B cell (primary cell): ENCODE data around the gene CNGA1. TPM values are rescaled to one million over a fixed set of nuclear protein-coding genes. Genes with fewer than 3 reads are reported as not detected.
"Not testable (repeated sequence)": the region's sequence is repeated elsewhere in the genome, so short reads cannot be mapped to it uniquely, and the experiment has no call there.

Experiments used
- ATAC-seq: fragments of 200-7000 bp; cut with Tn5 transposase; one replicate; pipeline ENCODE4 v1.10.0; 2021; ENCODE audit warnings: low read depth, mild to moderate bottlenecking, moderate number of reproducible peaks, moderate library complexity
- CTCF ChIA-PET: fragments of 350-600 bp; sonication (Branson Sonifier 250); formaldehyde crosslinking; loops from one replicate; lab custom pipeline; 2021; ENCODE audit warnings: antibody characterized with exemption, inconsistent platforms; lab: Charles Lee
- POLR2A ChIA-PET: fragments of 350-600 bp; sonication (Branson Sonifier 250); formaldehyde crosslinking; loops from one replicate; lab custom pipeline; 2021; ENCODE audit warnings: antibody characterized with exemption; lab: Charles Lee
- DNase-seq: peaks from one replicate; pipeline ENCODE4 v3.0.0; 2013
- H2AFZ ChIP-seq: 2 replicates; pipeline ENCODE4 v1.6.1; 2012; ENCODE audit warnings: mild to moderate bottlenecking, low read depth, low read length; ENCODE audit not compliant: insufficient read depth, poor library complexity, severe bottlenecking
- H3K27ac ChIP-seq, 2 donors: 1 replicate in 1 of 2; 2 replicates in 1 of 2; pipeline ENCODE4 v1.5.1; 2012 to 2013; ENCODE audit warnings: low read length in 2 of 2, mild to moderate bottlenecking in 2 of 2, moderate library complexity in 1 of 2
- H3K27me3 ChIP-seq, 4 experiments: fragments of 200-600 bp in 1 of 4; sonication (generic) in 1 of 4; replicated peaks in 1 of 4; 1 replicate in 2 of 4; 2 replicates in 2 of 4; pipeline versions ENCODE4 v1.6.1 to v1.7.0; 2013 to 2016; ENCODE audit warnings: low read length in 3 of 4, mild to moderate bottlenecking in 2 of 4, mixed read lengths in 1 of 4, moderate library complexity in 1 of 4; ENCODE audit not compliant: insufficient read depth in 4 of 4, control insufficient read depth in 3 of 4; ENCODE audit errors: control extremely low read depth in 1 of 4
- H3K36me3 ChIP-seq, 2 experiments: replicated peaks in 1 of 2; 1 replicate in 1 of 2; 2 replicates in 1 of 2; pipeline versions ENCODE4 v1.6.1 to v1.7.1; 2013; ENCODE audit warnings: low read length in 1 of 2; ENCODE audit not compliant: insufficient read depth in 2 of 2, control insufficient read depth in 1 of 2; ENCODE audit errors: control extremely low read depth in 1 of 2, extremely low read depth in 1 of 2
- H3K4me1 ChIP-seq, 2 donors: fragments of 200-600 bp in 1 of 2; sonication (generic) in 1 of 2; 1 replicate in 1 of 2; 2 replicates in 1 of 2; pipeline versions ENCODE4 v1.5.1 to v1.6.1; 2013 to 2017; ENCODE audit warnings: low read length in 2 of 2; ENCODE audit not compliant: control insufficient read depth in 2 of 2, insufficient read depth in 2 of 2
- H3K4me2 ChIP-seq: replicated peaks from 2 replicates; pipeline ENCODE3; 2012; ENCODE audit warnings: mild to moderate bottlenecking, low read depth, low read length; ENCODE audit not compliant: poor library complexity, severe bottlenecking
- H3K4me3 ChIP-seq, 5 experiments: fragments of 200-600 bp in 1 of 5; sonication (generic) in 1 of 5; 1 replicate in 3 of 5; 2 replicates in 2 of 5; pipeline versions ENCODE4 v1.5.1 to v1.7.0; 2011 to 2016; ENCODE audit warnings: low read length in 4 of 5, mild to moderate bottlenecking in 4 of 5, low read depth in 2 of 5, control low read depth in 1 of 5, moderate library complexity in 1 of 5; ENCODE audit not compliant: insufficient read depth in 1 of 5; ENCODE audit errors: control extremely low read depth in 1 of 5, extremely low read depth in 1 of 5
- H3K79me2 ChIP-seq: fragments of 200-600 bp; sonication (generic); one replicate; pipeline ENCODE4 v1.6.0; 2016; ENCODE audit warnings: low read length; ENCODE audit not compliant: control insufficient read depth, insufficient read depth
- H3K9ac ChIP-seq: fragments of 200-600 bp; sonication (generic); 2 replicates; pipeline ENCODE4 v1.6.1; 2017; ENCODE audit warnings: mild to moderate bottlenecking, low read length, moderate library complexity
- H3K9me3 ChIP-seq, 3 donors: one replicate each; pipeline versions ENCODE4 v1.6.1 to v1.7.1; 2013; ENCODE audit warnings: low read length in 2 of 3; ENCODE audit not compliant: control insufficient read depth in 2 of 3, insufficient read depth in 1 of 3; ENCODE audit errors: control extremely low read depth in 1 of 3
- H4K20me1 ChIP-seq: 2 replicates; pipeline ENCODE4 v1.6.0; 2012; ENCODE audit warnings: mild to moderate bottlenecking, low read length; ENCODE audit not compliant: insufficient read depth, control insufficient read depth, poor library complexity, severe bottlenecking
- H3K27ac Mint-ChIP-seq: one replicate; pipeline ENCODE4 v1.8.0; 2021; ENCODE audit warnings: mixed read lengths
- H3K27me3 Mint-ChIP-seq: one replicate; pipeline ENCODE4 v1.8.0; 2021; ENCODE audit warnings: mixed read lengths
- H3K4me1 Mint-ChIP-seq: one replicate; pipeline ENCODE4 v1.8.0; 2021; ENCODE audit warnings: mixed read lengths
- H3K4me3 Mint-ChIP-seq: one replicate; pipeline ENCODE4 v1.8.0; 2021; ENCODE audit warnings: mixed read lengths
- H3K9me3 Mint-ChIP-seq: one replicate; pipeline ENCODE4 v1.8.0; 2022; ENCODE audit warnings: mixed read lengths; ENCODE audit not compliant: insufficient read depth
- CTCF ChIP-seq: fragments of 200-600 bp; IDR thresholded peaks from one replicate; pipeline ENCODE4 v1.8.0; 2022; ENCODE audit warnings: antibody characterized with exemption, mild to moderate bottlenecking
- EZH2 ChIP-seq: IDR thresholded peaks from 2 replicates; pipeline ENCODE4 v1.6.1; 2012; ENCODE audit warnings: borderline replicate concordance, low read depth, mild to moderate bottlenecking, moderate library complexity, low read length; ENCODE audit not compliant: insufficient read depth, poor library complexity, severe bottlenecking
- WGBS: methylation state at CpG from one replicate; pipeline ENCODE4 v1.1.5; 2013; ENCODE audit warnings: missing lambda C conversion rate; ENCODE audit not compliant: insufficient coverage; 5-methylcytosine and 5-hydroxymethylcytosine counted together
- intact Hi-C: fragments of 100-400 bp; cut with micrococcal nuclease; formaldehyde crosslinking; loops from one replicate; pipeline ENCODE4 v1.10.0; 2022
- polyA plus RNA-seq: library from polyadenylated mRNA; depleted of rRNA; stranded (reverse); fragments of >200 nt; gene quantifications from 2 replicates; pipeline ENCODE4 v1.2.3, GENCODE V29; 2012
- total RNA-seq, 2 donors: library from RNA; stranded (reverse); fragments of 120-200 nt in 1 of 2; gene quantifications; 1 replicate in 1 of 2; 2 replicates in 1 of 2; pipeline versions ENCODE4 v1.2.3 to v1.2.4, GENCODE V29; 2013 to 2022

CNGA1 gene
- total and polyA plus RNA-seq, 2 donors (not counting 1 experiment from before 2014, with no cell fraction given): not detected

DNA sequence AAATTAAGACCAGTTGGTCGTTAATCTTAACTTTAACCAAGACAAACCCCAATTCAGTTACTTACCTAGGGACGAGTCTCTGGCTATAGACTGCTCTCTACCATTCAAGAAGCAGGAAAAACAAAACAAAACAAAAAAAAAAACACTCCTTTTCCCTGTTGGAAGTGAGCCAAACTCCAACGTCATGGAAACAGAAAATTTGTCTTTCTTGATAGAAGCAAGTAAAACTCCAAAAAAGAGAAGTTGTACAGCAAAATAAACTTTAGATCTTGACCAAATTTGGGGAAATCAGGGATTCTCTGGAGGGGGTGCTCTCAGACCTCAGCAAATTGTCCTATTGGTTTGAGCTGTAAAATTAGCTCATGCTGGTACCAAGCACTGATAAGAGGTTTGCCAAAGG is 3.7 kb downstream of the CNGA1 start:
- Histone ChIP-seq H4K20me1 (peaks cover 5% of the 10 kb centered on the region), H3K9ac (no peak overlapping the region), H3K4me1 (peaks cover 15 to 18% of the 10 kb centered on the region in 2 donors), H3K9me3 (peaks cover 0 to 8% (median 2%) of the 10 kb centered on the region in 3 donors), H3K36me3 (no peaks in the 10 kb centered on the region), H3K79me2 (no peaks in the 10 kb centered on the region), H3K27me3 (peaks cover 0 to 39% (median 23%) of the 10 kb centered on the region in 4 experiments), H3K27ac (no peak overlapping the region), H3K4me3 (no peak overlapping the region), H3K4me2 (no peak overlapping the region), H2AFZ (no peak overlapping the region)
- WGBS: no CpG with 5 or more reads among the region's 3 CpGs
- peaks cover 45% of the 10 kb centered on the region for H3K27me3 Mint-ChIP-seq
- intact Hi-C loops: loop anchor here (5.0 kb wide), 1 partner anchor 34 kb away; no protein-coding TSS in a partner anchor
- ATAC-seq (no peak), DNase-seq (no peak)
- H3K9me3 Mint-ChIP-seq: no peaks in the 10 kb centered on the region
- ChIA-PET POLR2A (no interaction called here), CTCF (interaction anchor here (2.5 kb wide), 1 partner anchor 74 kb away, joined by 10 read pairs; no protein-coding TSS in a partner anchor)
- peaks cover 15% of the 10 kb centered on the region for H3K4me1 Mint-ChIP-seq
- no peak for TF ChIP-seq EZH2
- TF ChIP-seq CTCF: no peak
- H3K4me3 Mint-ChIP-seq: no peak overlapping the region
- no peak overlapping the region for H3K27ac Mint-ChIP-seq

GRCh38 chr4:48011722-48012121 is 4.8 kb downstream of the CNGA1 start:
- WGBS: 86% methylated on average over 2 of the region's 4 CpGs
- Histone ChIP-seq H3K4me3 (no peak overlapping the region), H3K79me2 (no peaks in the 10 kb centered on the region), H4K20me1 (no peaks in the 10 kb centered on the region), H3K4me1 (peaks cover 7 to 9% of the 10 kb centered on the region in 2 donors), H3K27ac (no peak overlapping the region), H3K9ac (no peak overlapping the region), H3K36me3 (no peaks in the 10 kb centered on the region), H3K9me3 (peaks cover 0 to 15% (median 4%) of the 10 kb centered on the region in 3 donors), H3K27me3 (peaks cover 0 to 28% (median 18%) of the 10 kb centered on the region in 4 experiments), H3K4me2 (no peak overlapping the region), H2AFZ (no peak overlapping the region)
- no peak overlapping the region for H3K27ac Mint-ChIP-seq
- no peak for TF ChIP-seq EZH2
- no peak for TF ChIP-seq CTCF
- H3K9me3 Mint-ChIP-seq: no peaks in the 10 kb centered on the region
- ATAC-seq (no peak), DNase-seq (no peak)
- ChIA-PET POLR2A (interaction anchor here (0.7 kb wide), 1 partner anchor 37 kb away, joined by 12 read pairs; no protein-coding TSS in a partner anchor), CTCF (interaction anchor here (1.4 to 2.5 kb wide), 2 partner anchors 22 to 75 kb away, joined by 3 to 10 read pairs; no protein-coding TSS in a partner anchor)
- peaks cover 41% of the 10 kb centered on the region for H3K27me3 Mint-ChIP-seq
- H3K4me1 Mint-ChIP-seq: peaks cover 8% of the 10 kb centered on the region
- no peak overlapping the region for H3K4me3 Mint-ChIP-seq
- intact Hi-C loops: loop anchor here (5.0 kb wide), 1 partner anchor 36 kb away; no protein-coding TSS in a partner anchor

DNA sequence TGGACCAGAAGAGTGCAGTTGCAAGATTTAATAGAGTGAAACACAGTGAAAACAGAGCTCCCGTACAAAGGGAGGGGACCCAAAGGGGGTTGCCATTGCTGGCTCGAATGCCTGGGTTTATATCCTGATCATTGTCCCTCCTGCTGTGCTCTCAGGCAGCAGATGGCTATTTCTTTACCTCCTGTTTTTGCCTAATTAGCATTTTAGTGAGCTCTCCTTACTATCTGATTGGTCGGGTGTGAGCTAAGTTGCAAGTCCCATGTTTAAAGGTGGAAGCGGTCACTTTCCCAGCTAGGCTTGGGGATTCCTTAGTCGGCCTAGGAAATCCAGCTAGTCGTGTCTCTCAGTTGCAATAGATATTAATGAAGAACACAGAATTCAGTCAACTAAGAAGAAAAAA is 5.6 kb downstream of the CNGA1 start:
- H3K27ac ChIP-seq, H3K9me3 Mint-ChIP-seq, H2AFZ ChIP-seq, H4K20me1 ChIP-seq, ATAC-seq, H3K79me2 ChIP-seq, H3K4me2 ChIP-seq, DNase-seq, H3K4me3 ChIP-seq, H3K9ac ChIP-seq, H3K4me1 ChIP-seq, H3K4me3 Mint-ChIP-seq, POLR2A ChIA-PET, H3K36me3 ChIP-seq, H3K4me1 Mint-ChIP-seq, H3K27ac Mint-ChIP-seq: not testable (repeated sequence)
- intact Hi-C loops: loop anchor here (5.0 kb wide), 1 partner anchor 36 kb away; no protein-coding TSS in a partner anchor
- Histone ChIP-seq H3K27me3 (peaks cover 0 to 20% (median 14%) of the 10 kb centered on the region in 4 experiments), H3K9me3 (peaks cover 4 to 15% (median 4%) of the 10 kb centered on the region in 3 donors)
- CTCF ChIA-PET: interaction anchor here (0.7 to 1.4 kb wide), 3 partner anchors 23 to 76 kb away, joined by 3 to 5 read pairs (median 3); no protein-coding TSS in a partner anchor
- H3K27me3 Mint-ChIP-seq: peaks cover 37% of the 10 kb centered on the region
- 100% methylated on average over 2 of the region's 6 CpGs for WGBS
